OCI-LY3 (cell line): ENCODE results near the gene DYNLL2.

ENCODE experiments used
- H2AFZ ChIP-seq: fragments of 200-600, 300-600 bp; shearing (Covaris generic); 2 replicates; pipeline ENCODE4 v1.6.0; 2014; ENCODE audit warnings: antibody characterized with exemption, low read depth, low read length
- H3K27ac ChIP-seq: fragments of 200-600, 300-600 bp; sonication (generic); 2 replicates; pipeline ENCODE4 v1.5.1; 2014; ENCODE audit warnings: mild to moderate bottlenecking, low read length, moderate library complexity, mixed read lengths
- H3K27me3 ChIP-seq: fragments of 200-600, 300-600 bp; sonication (generic); 2 replicates; pipeline ENCODE4 v1.6.1; 2014; ENCODE audit warnings: low read depth, low read length, mixed read lengths
- H3K36me3 ChIP-seq: fragments of 200-600, 300-600 bp; sonication (generic); replicated peaks from 2 replicates; pipeline ENCODE3; 2014; ENCODE audit warnings: low read depth, low read length, mixed read lengths
- H3K4me1 ChIP-seq: fragments of 300-600, 200-600 bp; sonication (generic); 2 replicates; pipeline ENCODE4 v1.6.1; 2014; ENCODE audit warnings: low read length, mixed read lengths
- H3K4me2 ChIP-seq: fragments of 200-600, 300-600 bp; sonication (generic); 2 replicates; pipeline ENCODE4 v1.6.1; 2014; ENCODE audit warnings: low read length, mixed read lengths
- H3K4me3 ChIP-seq: fragments of 300-600, 200-600 bp; sonication (generic); 2 replicates; pipeline ENCODE4 v1.5.1; 2014; ENCODE audit warnings: antibody characterized with exemption, mild to moderate bottlenecking, low read length, moderate library complexity
- H3K79me2 ChIP-seq: fragments of 300-600, 200-600 bp; shearing (Covaris generic); 2 replicates; pipeline ENCODE4 v1.6.1; 2014; ENCODE audit warnings: mild to moderate bottlenecking, low read length, mixed read lengths
- H3K9ac ChIP-seq: fragments of 300-600, 200-600 bp; shearing (Covaris generic); 2 replicates; pipeline ENCODE4 v1.6.0; 2014; ENCODE audit warnings: mild to moderate bottlenecking, low read length, moderate library complexity
- H3K9me3 ChIP-seq: fragments of 200-600, 300-600 bp; shearing (Covaris generic); 2 replicates; pipeline ENCODE4 v1.6.1; 2014; ENCODE audit warnings: low read length, mixed read lengths; ENCODE audit not compliant: insufficient read depth
- H4K20me1 ChIP-seq: fragments of 200-600, 300-600 bp; sonication (generic); 2 replicates; pipeline ENCODE4 v1.6.1; 2016; ENCODE audit warnings: low read length, mixed read lengths; ENCODE audit not compliant: insufficient read depth
- CTCF ChIP-seq: fragments of 200-600, 300-600 bp; sonication (generic); IDR thresholded peaks from 2 replicates; pipeline ENCODE4 v1.5.1; 2014; ENCODE audit warnings: antibody characterized with exemption, low read length, low read depth
- EZH2phosphoT487 ChIP-seq: fragments of 200-600 bp; shearing (Covaris generic); IDR thresholded peaks from 2 replicates; pipeline ENCODE4 v1.6.1; 2018; ENCODE audit warnings: antibody characterized with exemption, mixed run types, low read depth

Gene DYNLL2

GRCh38 chr17:58111676-58112075 lies 28.5 kb downstream of the DYNLL2 start:
- peaks cover 13% of the 10 kb centered on the region for H3K27me3 ChIP-seq
- no peaks in the 10 kb centered on the region for H3K9me3 ChIP-seq
- no peak overlapping the region for H3K9ac ChIP-seq
- no peaks in the 10 kb centered on the region; the same call in 1 of the 2 replicates for H3K4me1 ChIP-seq
- no peaks in the 10 kb centered on the region for H3K79me2 ChIP-seq
- no peak overlapping the region for H2AFZ ChIP-seq
- no peak overlapping the region for H3K4me2 ChIP-seq
- no peaks in the 10 kb centered on the region for H3K36me3 ChIP-seq
- no peaks in the 10 kb centered on the region for H4K20me1 ChIP-seq
- H3K4me3 ChIP-seq, result no peak overlapping the region
- H3K27ac ChIP-seq, result no peak overlapping the region
- TF ChIP-seq EZH2phosphoT487 (no peak), CTCF (no peak)

GRCh38 chr17:58112970-58113631 lies 29.9 kb downstream of the DYNLL2 start:
- Histone ChIP-seq H2AFZ (no peak overlapping the region; the same call in 1 of the 2 replicates), H3K4me2 (peak overlapping the region; percentile 42), H3K79me2 (no peaks in the 10 kb centered on the region)

GRCh38 chr17:58113947-58114346 lies 30.7 kb downstream of the DYNLL2 start:
- TF ChIP-seq EZH2phosphoT487 (no peak), CTCF (no peak)
- H4K20me1 ChIP-seq, result no peaks in the 10 kb centered on the region

More at GRCh38 chr17:58112970-58113631, 29.9 kb downstream of the DYNLL2 start:
- Histone ChIP-seq H3K4me1 (no peaks in the 10 kb centered on the region; the same call in 1 of the 2 replicates), H3K9me3 (no peaks in the 10 kb centered on the region), H3K36me3 (no peaks in the 10 kb centered on the region), H3K9ac (no peak overlapping the region), H3K27ac (no peak overlapping the region), H3K4me3 (peak overlapping the region; percentile 43; the same call in 1 of the 2 replicates), H3K27me3 (peaks cover 13% of the 10 kb centered on the region), H4K20me1 (no peaks in the 10 kb centered on the region)
- TF ChIP-seq CTCF, result peak; percentile 93
- TF ChIP-seq EZH2phosphoT487, result no peak

GRCh38 chr17:58117382-58117781 lies 34.2 kb downstream of the DYNLL2 start:
- Histone ChIP-seq H3K27ac (no peak overlapping the region), H3K4me2 (no peak overlapping the region), H3K4me3 (no peak overlapping the region), H2AFZ (no peak overlapping the region), H3K9me3 (no peaks in the 10 kb centered on the region), H3K4me1 (no peaks in the 10 kb centered on the region; the same call in 1 of the 2 replicates), H3K79me2 (no peaks in the 10 kb centered on the region), H4K20me1 (no peaks in the 10 kb centered on the region), H3K9ac (no peak overlapping the region), H3K36me3 (no peaks in the 10 kb centered on the region), H3K27me3 (peaks cover 13% of the 10 kb centered on the region)
- TF ChIP-seq EZH2phosphoT487 (no peak), CTCF (no peak)

More at GRCh38 chr17:58113947-58114346, 30.7 kb downstream of the DYNLL2 start:
- no peak overlapping the region for H3K9ac ChIP-seq
- peaks cover 13% of the 10 kb centered on the region for H3K27me3 ChIP-seq
- no peak overlapping the region for H3K27ac ChIP-seq
- no peaks in the 10 kb centered on the region for H3K79me2 ChIP-seq
- no peak overlapping the region for H3K4me2 ChIP-seq
- H3K4me3 ChIP-seq, result no peak overlapping the region
- no peaks in the 10 kb centered on the region for H3K9me3 ChIP-seq
- no peak overlapping the region for H2AFZ ChIP-seq
- H3K4me1 ChIP-seq, result no peaks in the 10 kb centered on the region; the same call in 1 of the 2 replicates
- H3K36me3 ChIP-seq, result no peaks in the 10 kb centered on the region
